G401 (cell line): Measurements from ENCODE around the gene UAP1L1. TPM values are rescaled to one million over a fixed set of nuclear protein-coding genes. Genes with fewer than 3 reads are reported as not detected.
"Not testable (repeated sequence)": the region's sequence is repeated elsewhere in the genome, so short reads cannot be mapped to it uniquely, and the experiment has no call there.

Experiments
- DNase-seq: peaks from one replicate; pipeline ENCODE4 v3.0.0-alpha.2; 2015; ENCODE audit warnings: low spot score
- in situ Hi-C: cut with HindIII; loops from 2 replicates; pipeline ENCODE4 v1.10.0; 2016; ENCODE audit warnings: low sequenced_read_pairs, mixed read lengths
- total RNA-seq: library from RNA; depleted of rRNA; stranded (reverse); fragments of >200 nt; shearing (Covaris generic); gene quantifications from 2 replicates; pipeline ENCODE4 v1.2.3, GENCODE V29; 2014; rRNA removed

Gene UAP1L1, protein sequence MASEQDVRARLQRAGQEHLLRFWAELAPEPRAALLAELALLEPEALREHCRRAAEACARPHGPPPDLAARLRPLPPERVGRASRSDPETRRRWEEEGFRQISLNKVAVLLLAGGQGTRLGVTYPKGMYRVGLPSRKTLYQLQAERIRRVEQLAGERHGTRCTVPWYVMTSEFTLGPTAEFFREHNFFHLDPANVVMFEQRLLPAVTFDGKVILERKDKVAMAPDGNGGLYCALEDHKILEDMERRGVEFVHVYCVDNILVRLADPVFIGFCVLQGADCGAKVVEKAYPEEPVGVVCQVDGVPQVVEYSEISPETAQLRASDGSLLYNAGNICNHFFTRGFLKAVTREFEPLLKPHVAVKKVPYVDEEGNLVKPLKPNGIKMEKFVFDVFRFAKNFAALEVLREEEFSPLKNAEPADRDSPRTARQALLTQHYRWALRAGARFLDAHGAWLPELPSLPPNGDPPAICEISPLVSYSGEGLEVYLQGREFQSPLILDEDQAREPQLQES
- total RNA-seq, result 28.9 and 34.7 TPM in 2 replicates

DNA sequence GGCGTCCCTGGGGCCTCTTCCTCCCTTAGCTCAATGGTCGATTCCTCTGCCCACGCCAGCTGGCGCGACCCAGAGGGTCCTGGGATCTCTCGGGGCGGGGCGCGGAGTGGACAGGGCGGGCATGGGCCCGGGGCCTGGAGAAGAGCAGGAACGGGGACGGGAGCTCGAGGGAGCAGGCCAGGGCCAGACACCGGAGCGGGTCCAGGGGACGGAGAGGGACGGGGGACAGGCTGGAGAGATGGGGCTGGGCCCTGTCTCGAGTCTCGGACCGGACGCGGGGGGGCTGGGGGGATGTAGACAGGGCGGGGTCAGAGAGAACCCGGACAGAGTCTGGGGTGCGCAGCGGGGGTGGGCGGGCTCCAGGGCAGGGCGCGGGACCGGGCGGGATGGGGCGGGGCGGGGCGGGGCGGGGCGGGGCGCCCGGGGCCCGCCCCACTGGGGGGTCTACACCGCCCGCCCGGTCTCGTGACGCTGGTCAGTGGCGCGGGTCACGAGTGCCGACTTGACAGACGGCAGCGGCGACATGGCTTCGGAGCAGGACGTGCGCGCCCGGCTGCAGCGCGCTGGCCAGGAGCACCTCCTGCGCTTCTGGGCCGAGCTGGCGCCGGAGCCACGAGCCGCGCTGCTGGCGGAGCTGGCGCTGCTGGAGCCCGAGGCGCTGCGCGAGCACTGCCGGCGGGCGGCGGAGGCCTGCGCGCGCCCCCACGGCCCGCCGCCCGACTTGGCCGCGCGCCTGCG lies at the start of gene UAP1L1:
Gene UAP1L1, plus strand, starts transcription at position 508 of the 738 bp plus-strand sequence. Its CDS starts 16 bp downstream, at position 524.
- in situ Hi-C loops, result no loop called here
- no peak for DNase-seq

DNA sequence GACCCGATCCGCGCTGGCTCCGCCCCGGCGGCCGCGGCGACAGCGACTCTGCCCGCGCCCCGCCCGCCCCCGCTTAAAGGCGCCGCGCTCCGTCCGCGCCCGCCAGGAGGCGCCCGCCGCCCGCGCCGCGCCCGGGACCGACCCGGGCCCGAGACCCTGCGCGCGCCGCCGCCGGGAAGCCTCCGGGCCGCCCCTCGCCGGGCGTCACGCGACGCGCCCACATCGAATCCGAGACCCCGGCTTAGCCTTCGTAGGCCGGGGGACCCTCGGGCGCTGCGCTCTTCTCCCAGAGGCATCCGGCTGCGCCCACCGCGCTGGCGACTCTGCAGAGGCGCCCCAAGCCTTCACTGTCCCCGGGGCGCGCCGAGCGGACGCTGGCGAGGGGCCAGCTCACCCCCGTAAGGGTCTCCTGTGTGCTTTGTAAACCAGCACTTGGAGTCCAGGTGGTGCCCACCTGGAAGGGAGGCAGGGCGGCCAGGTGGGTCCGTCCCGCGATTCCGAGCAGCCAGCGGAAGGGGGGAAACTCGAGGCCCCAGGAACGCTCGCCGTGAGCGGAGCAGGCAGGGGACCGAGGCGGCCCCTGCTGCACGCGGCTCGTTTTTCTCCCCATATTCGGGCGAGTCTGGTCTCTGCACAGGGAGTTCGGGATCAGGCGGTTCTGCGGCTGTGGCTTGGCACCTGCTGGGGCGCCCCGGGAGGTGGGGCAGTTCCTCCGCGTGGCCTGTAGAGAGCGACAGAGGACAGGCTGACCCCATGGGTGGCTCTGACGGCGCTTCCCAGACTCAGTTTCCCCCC lies 48.9 kb upstream of the UAP1L1 start:
- peak; percentile 72 for DNase-seq
- in situ Hi-C loops, result loop anchor here (25.0 kb wide), 1 partner anchor 91 kb away; the partner anchor contains the start of genes C8G and FBXW5

DNA sequence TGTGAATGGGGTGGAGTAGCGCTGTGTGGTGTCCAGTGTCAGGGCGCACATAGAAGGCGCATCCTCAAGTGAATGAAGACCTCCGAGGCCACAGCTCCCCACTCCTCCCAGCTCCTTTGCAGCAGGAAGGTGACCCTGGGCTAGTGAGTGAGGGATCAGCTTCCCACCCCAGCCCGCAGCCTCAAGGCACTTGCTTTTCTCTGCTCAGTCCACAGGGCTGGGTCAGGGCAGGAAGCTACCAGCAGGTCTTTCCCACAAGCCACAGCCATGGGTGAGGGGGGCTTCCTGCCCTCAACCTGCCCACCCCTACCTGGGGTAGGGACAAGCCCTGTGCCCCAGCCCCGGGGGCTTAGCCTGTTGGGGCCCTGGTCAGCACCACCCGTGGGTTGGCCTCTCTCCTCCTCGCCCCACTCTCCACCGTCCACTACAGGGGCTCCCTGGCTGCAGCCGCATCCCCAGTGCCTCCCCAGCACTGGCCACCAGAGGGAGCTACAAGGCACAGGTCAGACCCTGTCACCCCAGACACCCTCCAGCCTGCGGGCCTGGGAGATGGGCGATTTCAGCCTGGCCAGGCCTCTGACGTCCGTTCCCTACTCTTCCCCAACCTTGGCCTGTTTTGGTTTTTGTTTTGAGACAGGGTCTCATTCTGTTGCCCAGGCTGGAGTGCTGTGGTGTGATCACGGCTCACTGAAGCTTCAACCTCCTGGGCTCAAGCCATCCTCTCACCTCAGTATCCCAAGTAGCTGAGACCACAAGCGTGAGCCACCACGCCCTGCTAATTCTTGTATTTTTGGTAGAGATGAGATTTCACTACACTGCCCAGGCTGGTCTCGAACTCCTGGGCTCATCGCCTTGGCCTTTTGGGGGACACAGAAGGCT lies 48.0 kb upstream of the UAP1L1 start:
- in situ Hi-C loops, result loop anchor here (25.0 kb wide), 1 partner anchor 92 kb away; the partner anchor contains the start of genes C8G and FBXW5
- DNase-seq, result peak; percentile 85

DNA sequence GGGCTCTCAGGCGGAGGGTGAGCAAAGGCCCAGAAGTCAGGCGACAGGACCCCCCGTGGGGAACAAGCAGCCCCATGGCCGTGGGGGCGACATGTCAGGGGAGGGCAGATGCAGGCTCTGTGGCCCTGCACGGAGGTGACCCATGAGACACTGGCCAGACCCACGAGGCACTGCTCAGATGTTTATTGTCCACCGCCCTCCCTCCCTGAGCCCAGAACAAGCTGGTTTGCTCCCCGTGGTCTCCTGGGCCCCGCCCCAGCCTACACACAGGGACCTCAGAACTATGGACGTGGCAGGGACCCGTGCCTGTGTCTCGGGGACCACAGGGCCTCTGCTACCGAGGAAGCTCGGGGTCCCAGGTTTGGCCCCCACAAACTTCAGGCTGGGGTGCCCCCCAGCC lies 47.3 kb upstream of the UAP1L1 start:
- no peak for DNase-seq
- in situ Hi-C loops, result loop anchor here (25.0 kb wide), 1 partner anchor 93 kb away; the partner anchor contains the start of genes C8G and FBXW5

DNA sequence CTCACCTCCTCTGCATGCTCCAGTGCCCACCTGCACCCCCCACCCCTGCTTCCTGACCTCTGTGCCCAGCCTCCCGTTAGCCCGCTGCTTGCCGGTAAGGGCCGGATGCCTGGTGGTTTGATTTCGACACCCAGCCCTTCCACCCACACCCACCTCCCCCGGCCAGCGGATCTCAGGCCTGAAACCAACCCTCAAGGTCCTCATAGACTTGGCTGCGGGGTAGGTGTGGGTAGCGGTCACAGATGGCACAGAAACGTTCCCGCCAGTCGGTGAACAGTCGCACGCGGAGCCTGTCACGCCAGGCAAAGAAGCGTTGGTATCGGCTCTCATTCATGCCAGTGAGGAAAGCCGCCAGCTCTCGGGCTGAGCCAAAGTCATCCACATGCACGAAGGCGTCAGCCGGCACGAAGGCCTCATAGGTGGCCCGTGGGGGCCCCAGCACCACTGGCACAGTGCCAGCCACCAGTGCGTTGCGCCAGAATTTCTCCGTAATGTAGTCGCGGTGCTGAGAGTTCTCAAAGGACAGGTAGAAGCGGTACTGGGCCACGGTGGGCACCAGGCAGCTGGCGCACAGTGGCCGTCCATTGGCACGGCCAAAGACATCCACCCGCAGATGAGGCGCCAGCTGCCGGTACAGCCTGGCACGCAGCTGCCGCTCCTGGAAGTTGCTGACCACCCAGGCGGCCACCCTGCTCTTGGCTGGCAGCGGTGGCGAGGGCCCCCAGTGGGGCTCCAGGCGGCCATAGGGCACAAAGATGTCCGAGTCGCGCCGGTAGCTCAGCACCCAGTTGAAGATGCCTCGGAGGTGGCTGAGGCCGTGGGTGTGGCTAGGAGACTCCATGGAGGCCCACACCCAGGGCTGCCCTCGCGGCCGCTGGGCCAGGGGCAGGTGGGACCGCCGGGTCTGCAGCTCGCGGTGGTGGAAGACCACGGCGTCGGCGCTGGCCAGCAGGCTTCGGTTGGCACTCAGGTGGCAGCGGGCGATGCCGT lies 46.5 kb upstream of the UAP1L1 start:
- in situ Hi-C loops, result loop anchor here (25.0 kb wide), 1 partner anchor 94 kb away; the partner anchor contains the start of genes C8G and FBXW5
- peak; percentile 67 for DNase-seq

DNA sequence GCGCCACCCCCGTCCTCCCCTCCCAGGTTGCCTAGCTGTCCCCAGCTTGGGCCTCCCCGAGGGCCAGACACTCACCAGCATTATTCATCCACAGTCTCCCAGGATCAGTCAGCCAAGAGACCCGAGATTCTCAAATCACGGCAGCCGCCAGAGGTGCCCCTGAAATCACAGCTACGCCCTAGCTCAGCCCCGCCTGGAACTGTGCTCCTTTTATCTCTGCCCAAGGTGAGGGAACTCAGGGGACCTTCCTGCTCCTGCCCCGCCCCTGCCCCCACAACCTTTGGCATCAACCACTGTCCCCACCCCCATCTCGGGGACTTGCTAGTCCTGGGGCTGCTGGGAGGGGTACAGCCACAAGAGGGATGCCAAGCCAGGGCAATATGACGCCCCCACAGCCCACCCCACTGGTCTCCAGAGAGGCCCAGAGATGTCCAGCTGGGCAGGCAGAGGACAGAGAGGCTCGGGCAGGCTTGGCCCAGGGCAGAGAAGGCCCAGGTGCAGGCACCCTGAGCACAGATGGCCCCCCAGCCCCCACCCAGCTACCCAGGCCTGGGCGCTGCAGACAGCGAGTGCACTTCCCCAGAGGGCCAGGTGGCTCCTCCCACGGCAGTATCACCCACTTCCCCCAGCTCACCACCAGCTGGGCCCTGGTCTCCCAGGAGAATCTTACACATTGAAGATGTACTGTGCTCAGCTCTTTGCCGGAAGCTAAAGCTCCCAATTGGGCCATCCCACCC lies 45.2 kb upstream of the UAP1L1 start, which contains the start of gene FUT7:
Gene FUT7, minus strand, starts transcription at position 185 of the 737 bp plus-strand sequence. Its CDS starts 97 bp downstream, at position 88.
- DNase-seq, result no peak
- in situ Hi-C loops, result loop anchor here (25.0 kb wide), 1 partner anchor 95 kb away; the partner anchor contains the start of genes C8G and FBXW5

DNA sequence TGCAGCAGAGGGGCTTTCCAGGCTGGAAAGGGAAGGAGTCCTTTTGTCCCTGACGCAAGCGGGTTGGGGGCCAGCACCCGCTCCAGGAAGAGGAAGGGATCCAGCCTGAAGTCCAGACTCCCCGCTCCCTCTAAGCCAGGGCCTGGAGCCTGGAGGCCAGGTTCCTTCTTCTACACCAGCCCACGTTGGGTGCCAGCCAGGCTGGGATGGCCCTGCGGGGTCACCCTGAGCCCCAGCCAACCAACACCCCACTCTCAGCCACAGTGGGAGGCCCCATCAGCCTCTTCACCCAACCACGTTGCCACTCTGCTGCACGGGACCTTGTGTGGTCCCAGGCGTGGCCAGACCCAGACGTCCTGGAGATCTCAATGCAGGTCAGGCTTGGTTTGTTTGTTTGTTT lies 44.5 kb upstream of the UAP1L1 start:
- no peak for DNase-seq
- in situ Hi-C loops, result loop anchor here (25.0 kb wide), 1 partner anchor 96 kb away; the partner anchor contains the start of genes C8G and FBXW5

DNA sequence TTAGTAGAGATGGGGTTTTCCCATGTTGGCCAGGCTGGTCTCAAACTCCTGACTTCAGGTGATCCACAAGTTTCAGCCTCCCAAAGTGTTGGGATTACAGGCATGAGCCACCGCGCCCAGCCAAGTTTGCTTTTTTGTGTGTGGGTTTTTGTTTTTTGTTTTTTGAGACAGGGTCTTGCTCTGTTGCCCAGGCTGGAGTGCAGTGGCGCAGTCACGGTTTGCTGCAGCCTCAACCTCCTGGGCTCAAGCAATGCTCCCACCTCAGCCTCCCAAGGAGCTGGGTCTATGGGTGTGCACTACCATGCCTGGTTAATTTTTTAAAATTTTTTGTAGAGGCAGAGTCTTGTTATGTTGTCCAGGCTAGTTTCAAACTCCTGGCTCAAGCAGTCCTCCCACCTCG lies 43.8 kb upstream of the UAP1L1 start:
- DNase-seq, result not testable (repeated sequence)
- in situ Hi-C loops, result loop anchor here (25.0 kb wide), 1 partner anchor 96 kb away; the partner anchor contains the start of genes C8G and FBXW5

DNA sequence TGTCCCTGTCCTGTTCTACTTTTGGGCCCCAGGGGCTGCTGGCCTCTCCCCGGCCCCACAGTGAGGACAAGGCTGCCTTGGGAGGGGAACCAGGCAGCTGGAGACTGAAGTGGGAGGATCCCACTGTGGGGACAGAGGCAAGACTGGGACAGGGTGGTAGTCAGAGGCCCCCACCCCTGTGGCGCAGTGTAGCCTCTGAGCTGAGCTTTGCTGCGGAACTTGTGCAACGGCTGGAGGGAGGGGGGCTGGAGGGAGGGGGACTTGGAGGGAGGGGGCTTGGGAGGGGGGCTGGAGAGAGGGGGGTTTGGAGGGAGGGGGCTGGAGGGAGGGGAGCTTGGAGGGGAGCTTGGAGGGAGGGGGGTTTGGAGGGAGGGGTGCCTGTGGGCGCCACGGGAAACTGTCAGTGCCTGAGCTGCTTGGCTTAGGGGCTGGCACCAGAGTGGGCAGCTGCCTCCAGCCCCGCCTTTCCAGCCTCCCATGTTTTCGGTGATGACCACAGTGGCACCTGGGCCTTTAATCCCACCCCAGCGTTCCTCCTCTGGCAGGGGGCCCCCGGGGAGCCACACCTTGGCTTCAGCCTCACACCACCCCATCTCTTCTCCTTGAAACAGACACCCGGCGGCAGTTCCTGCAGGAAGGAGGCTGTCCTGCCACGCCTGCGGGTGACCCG lies 43.1 kb upstream of the UAP1L1 start:
- in situ Hi-C loops, result loop anchor here (25.0 kb wide), 1 partner anchor 97 kb away; the partner anchor contains the start of genes C8G and FBXW5
- DNase-seq, result no peak

DNA sequence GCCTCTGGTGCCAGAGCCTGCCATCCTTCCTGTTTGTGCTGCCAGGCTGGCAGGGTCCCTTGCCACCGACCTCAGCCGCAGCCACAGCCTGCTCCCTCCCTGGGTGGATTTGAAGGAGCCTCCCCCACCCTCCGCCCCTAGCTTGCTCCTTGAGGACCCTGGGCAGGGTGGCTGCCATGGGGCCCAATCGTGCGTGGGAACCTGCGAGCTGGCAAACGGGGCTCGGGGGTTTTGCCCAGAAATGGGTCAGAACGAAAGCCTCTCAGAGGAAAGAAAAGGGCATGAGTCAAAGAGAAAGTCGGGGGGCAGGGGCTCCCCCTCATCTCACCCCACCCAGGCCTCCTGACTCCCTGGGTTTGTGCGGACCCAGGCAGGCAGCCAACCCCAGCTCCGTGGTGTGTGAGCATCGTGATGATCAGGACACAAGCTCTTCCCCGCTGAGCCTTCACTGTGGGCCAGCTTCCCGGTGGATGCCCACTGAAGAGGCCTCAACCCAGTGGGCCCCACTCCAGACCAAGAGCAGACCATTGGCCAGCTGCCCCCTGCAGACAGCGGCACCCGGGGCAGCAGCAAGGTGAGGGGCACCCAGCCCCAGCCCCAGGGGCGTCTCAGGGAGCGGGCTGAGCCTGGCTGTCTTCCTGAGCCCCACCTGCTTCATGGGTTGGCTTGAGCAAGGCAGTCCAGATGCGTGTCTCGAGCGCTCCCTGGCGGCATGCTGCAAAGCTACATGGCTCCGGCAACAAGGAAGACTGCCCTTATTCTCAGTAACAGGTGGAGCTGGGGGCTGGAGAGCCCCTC lies 42.4 kb upstream of the UAP1L1 start:
- in situ Hi-C loops, result loop anchor here (25.0 kb wide), 1 partner anchor 98 kb away; the partner anchor contains the start of genes C8G and FBXW5
- peak; percentile 94 for DNase-seq

DNA sequence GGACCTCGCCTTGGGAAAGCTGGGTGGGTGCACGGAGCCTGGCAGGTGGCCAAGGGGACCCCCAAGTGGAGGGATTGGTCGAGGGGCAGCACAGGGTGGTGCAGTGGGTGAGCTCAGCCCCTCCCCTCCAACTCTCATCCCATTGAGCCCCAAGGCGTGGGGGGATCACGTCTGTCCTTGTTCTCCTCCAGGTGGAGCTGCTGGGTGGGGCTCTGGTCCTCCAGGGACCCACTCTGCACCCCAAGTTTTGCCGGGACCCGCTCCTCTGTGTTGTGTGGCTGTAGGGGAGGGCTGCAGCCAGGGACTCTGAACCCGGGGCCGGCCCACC lies 41.8 kb upstream of the UAP1L1 start:
- in situ Hi-C loops, result loop anchor here (25.0 kb wide), 1 partner anchor 98 kb away; the partner anchor contains the start of genes C8G and FBXW5
- no peak for DNase-seq

DNA sequence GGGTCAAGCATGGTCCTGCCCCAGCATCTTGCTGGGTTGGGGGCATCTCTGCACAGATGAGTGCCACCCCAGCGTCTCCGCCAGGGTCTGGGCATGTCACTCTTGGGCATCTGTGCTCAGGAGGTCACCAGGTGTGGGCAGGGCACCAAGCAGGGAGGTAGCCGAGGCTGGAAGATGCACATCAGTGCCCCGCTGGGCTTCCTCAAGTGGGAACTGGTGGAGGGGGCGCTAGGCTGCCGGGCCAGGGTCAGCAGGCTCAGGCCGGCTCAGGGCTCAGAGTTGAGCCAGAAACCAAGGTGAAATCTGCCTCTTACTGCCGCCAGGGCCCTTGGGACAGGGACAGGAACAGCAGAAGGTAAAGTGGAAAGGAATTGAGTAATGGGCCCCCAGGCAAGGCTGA lies 41.4 kb upstream of the UAP1L1 start:
- no peak for DNase-seq
- in situ Hi-C loops, result loop anchor here (25.0 kb wide), 1 partner anchor 99 kb away; the partner anchor contains the start of genes C8G and FBXW5

DNA sequence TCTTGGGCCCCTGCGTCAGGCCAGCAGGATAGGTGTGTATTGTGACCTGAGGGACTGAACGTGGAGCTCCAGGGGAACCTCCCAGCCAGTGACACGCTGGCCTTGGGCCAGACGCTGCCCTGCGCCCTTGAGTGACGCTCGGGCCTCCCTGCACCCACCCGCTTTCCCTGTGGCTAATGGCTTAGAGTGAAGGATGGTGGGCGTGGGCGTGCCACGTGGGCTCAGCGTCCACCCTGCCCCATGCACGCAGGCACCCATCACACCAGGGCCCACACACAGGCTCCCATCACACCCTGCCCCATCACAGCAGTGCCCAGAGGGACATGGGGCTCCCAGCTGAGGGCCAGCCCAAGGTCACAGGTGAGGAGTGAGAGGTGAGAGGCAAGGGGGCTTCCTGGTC lies 40.3 kb upstream of the UAP1L1 start:
- no peak for DNase-seq

DNA sequence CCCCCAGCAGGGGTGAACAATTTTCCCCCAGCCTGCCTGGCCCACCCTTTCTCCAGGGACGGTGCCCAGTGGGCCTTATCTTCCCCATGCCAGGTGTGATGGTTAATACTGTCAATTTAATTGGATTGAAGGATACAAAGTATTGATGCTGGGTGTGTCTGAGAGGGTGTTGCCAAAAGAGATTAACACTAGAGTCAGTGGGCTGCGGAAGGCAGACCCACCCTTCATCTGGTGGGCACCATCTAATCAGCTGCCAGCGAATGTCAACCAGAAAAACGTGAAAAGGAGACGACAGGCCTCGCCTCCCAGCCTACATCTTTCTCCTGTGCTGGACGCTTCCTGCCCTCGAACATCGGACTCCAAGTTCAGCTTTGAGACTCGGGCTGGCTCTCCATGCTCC lies 39.8 kb upstream of the UAP1L1 start:
- no peak for DNase-seq
- in situ Hi-C loops, result loop anchor here (25.0 kb wide), 1 partner anchor 100 kb away; the partner anchor contains the start of genes C8G and FBXW5

More for the DNA sequence above, 40.3 kb upstream of the UAP1L1 start:
- in situ Hi-C loops, result loop anchor here (25.0 kb wide), 1 partner anchor 100 kb away; the partner anchor contains the start of genes C8G and FBXW5
